WTC11 (cell line): ENCODE results near the gene KRT85. TPM values are rescaled to one million over a fixed set of nuclear protein-coding genes. Genes with fewer than 3 reads are reported as not detected.

Experiments
- ATAC-seq: fragments of 200-7000 bp; cut with Tn5 transposase; 2 replicates; pipeline ENCODE4 v1.10.0; 2021; ENCODE audit warnings: mild to moderate bottlenecking, moderate library complexity
- CTCF ChIA-PET: fragments of 300-600 bp; sonication (Branson Sonifier 250); formaldehyde crosslinking; loops from one replicate; lab custom pipeline; 2021; ENCODE audit warnings: antibody characterized with exemption; lab: Charles Lee
- POLR2A ChIA-PET: fragments of 350-600 bp; sonication (Branson Sonifier 250); formaldehyde crosslinking; loops from one replicate; lab custom pipeline; 2021; ENCODE audit warnings: antibody characterized with exemption; lab: Charles Lee
- DNase-seq: peaks from one replicate; pipeline ENCODE4 v3.0.0; 2021; ENCODE audit warnings: low spot score
- H3K27ac Mint-ChIP-seq: 2 replicates; pipeline ENCODE4 v1.8.0; 2021; ENCODE audit warnings: mixed read lengths
- H3K27me3 Mint-ChIP-seq: 2 replicates; pipeline ENCODE4 v1.8.0; 2021; ENCODE audit warnings: low read depth, mild to moderate bottlenecking, moderate library complexity, mixed read lengths
- H3K36me3 Mint-ChIP-seq: 2 replicates; pipeline ENCODE4 v1.8.0; 2021; ENCODE audit warnings: mixed read lengths
- H3K4me1 Mint-ChIP-seq: 2 replicates; pipeline ENCODE4 v1.8.0; 2022; ENCODE audit warnings: mixed read lengths
- H3K4me3 Mint-ChIP-seq: 2 replicates; pipeline ENCODE4 v1.8.0; 2021; ENCODE audit warnings: mild to moderate bottlenecking, moderate library complexity, mixed read lengths
- H3K9me3 Mint-ChIP-seq: 2 replicates; pipeline ENCODE4 v1.8.0; 2021; ENCODE audit warnings: mixed read lengths
- AR ChIP-seq: fragments of 250-450 bp; sonication (Bioruptor Pico); IDR thresholded peaks from 2 replicates; pipeline ENCODE4 v1.9.0; 2021; ENCODE audit warnings: mild to moderate bottlenecking
- ERG ChIP-seq: fragments of 250-450 bp; sonication (Bioruptor Pico); IDR thresholded peaks from 2 replicates; pipeline ENCODE4 v1.8.0; 2021; ENCODE audit warnings: mild to moderate bottlenecking
- ESRRA ChIP-seq: sonication (generic); formaldehyde crosslinking; IDR thresholded peaks from 2 replicates; pipeline ENCODE4 v1.8.1; 2022; ENCODE audit warnings: mild to moderate bottlenecking, missing genetic modification reagents, borderline replicate concordance
- GABPB1 ChIP-seq: sonication (generic); formaldehyde crosslinking; IDR thresholded peaks from 2 replicates; pipeline ENCODE4 v1.8.1; 2023; ENCODE audit warnings: mild to moderate bottlenecking, missing genetic modification reagents
- GTF2I ChIP-seq: fragments of 250-450 bp; sonication (Bioruptor Pico); conservative IDR thresholded peaks from 2 replicates; pipeline ENCODE4 v1.4.0; 2021; ENCODE audit warnings: mild to moderate bottlenecking
- HMGXB4 ChIP-seq: sonication (generic); formaldehyde crosslinking; IDR thresholded peaks from 2 replicates; pipeline ENCODE4 v1.8.1; 2023; ENCODE audit warnings: mild to moderate bottlenecking, moderate library complexity, missing genetic modification reagents
- IRF2 ChIP-seq: sonication (generic); formaldehyde crosslinking; IDR thresholded peaks from 2 replicates; pipeline ENCODE4 v1.8.0; 2022; ENCODE audit warnings: low read depth, missing genetic modification reagents, borderline replicate concordance
- JAZF1 ChIP-seq: fragments of 250-450 bp; sonication (Bioruptor Pico); IDR thresholded peaks from 2 replicates; pipeline ENCODE4 v1.9.0; 2021; ENCODE audit warnings: moderate library complexity, mild to moderate bottlenecking, inconsistent platforms
- JUN ChIP-seq: sonication (generic); formaldehyde crosslinking; IDR thresholded peaks from 2 replicates; pipeline ENCODE4 v1.8.0; 2023; ENCODE audit warnings: mild to moderate bottlenecking, missing genetic modification reagents
- NFYB ChIP-seq: sonication (generic); formaldehyde crosslinking; conservative IDR thresholded peaks from 2 replicates; pipeline ENCODE4 v1.8.0; 2022; ENCODE audit warnings: low read depth, missing genetic modification reagents
- SMAD3 ChIP-seq: sonication (generic); formaldehyde crosslinking; IDR thresholded peaks from 2 replicates; pipeline ENCODE4 v1.8.0; 2022; ENCODE audit warnings: missing genetic modification reagents, mild to moderate bottlenecking, borderline replicate concordance
- SOX15 ChIP-seq: fragments of 250-450 bp; sonication (Bioruptor Pico); IDR thresholded peaks from 2 replicates; pipeline ENCODE4 v1.9.0; 2021; ENCODE audit warnings: mild to moderate bottlenecking
- TCF7 ChIP-seq: sonication (generic); formaldehyde crosslinking; IDR thresholded peaks from 2 replicates; pipeline ENCODE4 v1.8.0; 2022; ENCODE audit warnings: mild to moderate bottlenecking, low read depth, missing genetic modification reagents, moderate library complexity
- ZMAT4 ChIP-seq: fragments of 250-450 bp; sonication (Bioruptor Pico); IDR thresholded peaks from 2 replicates; pipeline ENCODE4 v1.9.0; 2021; ENCODE audit warnings: mild to moderate bottlenecking
- ZNF121 ChIP-seq: sonication (generic); formaldehyde crosslinking; IDR thresholded peaks from 2 replicates; pipeline ENCODE4 v1.8.0; 2023; ENCODE audit warnings: missing genetic modification reagents
- ZNF219 ChIP-seq: sonication (generic); formaldehyde crosslinking; IDR thresholded peaks from 2 replicates; pipeline ENCODE4 v1.8.0; 2023; ENCODE audit warnings: missing genetic modification reagents, mild to moderate bottlenecking, borderline replicate concordance
- ZNF281 ChIP-seq: sonication (generic); formaldehyde crosslinking; IDR thresholded peaks from 2 replicates; pipeline ENCODE4 v1.8.0; 2023; ENCODE audit warnings: mild to moderate bottlenecking, missing genetic modification reagents
- ZNF416 ChIP-seq: fragments of 250-450 bp; sonication (Bioruptor Pico); IDR thresholded peaks from 2 replicates; pipeline ENCODE4 v1.9.0; 2021; ENCODE audit warnings: mild to moderate bottlenecking, inconsistent platforms
- total RNA-seq: library from RNA; stranded (reverse); gene quantifications from 3 replicates; pipeline ENCODE4 v1.2.3, GENCODE V29; 2021
- TF ChIP-seq, protein P1 (sequence below): sonication (generic); formaldehyde crosslinking; IDR thresholded peaks from 2 replicates; pipeline ENCODE4 v1.8.1; 2023; ENCODE audit warnings: mild to moderate bottlenecking, missing genetic modification reagents
- TF ChIP-seq, protein P2 (sequence below): sonication (generic); formaldehyde crosslinking; IDR thresholded peaks from 2 replicates; pipeline ENCODE4 v1.8.1; 2023; ENCODE audit warnings: mild to moderate bottlenecking, missing genetic modification reagents

KRT85 gene
- total RNA-seq, 1 experiment from 2014 or later, result not detected

GRCh38 chr12:52403561-52403960 is 36.3 kb upstream of the KRT85 start:
- no peaks in the 10 kb centered on the region; the same call in 1 of the 2 replicates for H3K27me3 Mint-ChIP-seq
- H3K4me1 Mint-ChIP-seq, result peaks cover 9% of the 10 kb centered on the region
- peaks cover 6% of the 10 kb centered on the region for H3K9me3 Mint-ChIP-seq
- DNase-seq (no peak), ATAC-seq (no peak)
- peaks cover 3% of the 10 kb centered on the region; the same call in 1 of the 2 replicates for H3K36me3 Mint-ChIP-seq
- ChIA-PET CTCF (interaction anchor here (0.8 to 2.2 kb wide), 14 partner anchors 8 to 577 kb away, joined by 3 to 10 read pairs (median 4); no protein-coding TSS in a partner anchor), POLR2A (no interaction called here)
- no peak overlapping the region for H3K27ac Mint-ChIP-seq
- TF ChIP-seq ZNF121 (no peak), GTF2I (CRISPR knock-in tag) (no peak), SMAD3 (CRISPR knock-in tag) (no peak), HMGXB4 (CRISPR knock-in tag) (no peak), ZNF219 (no peak), ERG (CRISPR knock-in tag) (no peak), ZMAT4 (CRISPR knock-in tag) (no peak), IRF2 (no peak), JUN (CRISPR knock-in tag) (no peak), ZNF281 (CRISPR knock-in tag) (no peak), NFYB (CRISPR knock-in tag) (no peak), ESRRA (CRISPR knock-in tag) (no peak), JAZF1 (CRISPR knock-in tag) (no peak), GABPB1 (CRISPR knock-in tag) (no peak), AR (CRISPR knock-in tag) (no peak), TCF7 (no peak), ZNF416 (CRISPR knock-in tag) (no peak), SOX15 (CRISPR knock-in tag) (no peak)
- TF ChIP-seq, protein P1, sequence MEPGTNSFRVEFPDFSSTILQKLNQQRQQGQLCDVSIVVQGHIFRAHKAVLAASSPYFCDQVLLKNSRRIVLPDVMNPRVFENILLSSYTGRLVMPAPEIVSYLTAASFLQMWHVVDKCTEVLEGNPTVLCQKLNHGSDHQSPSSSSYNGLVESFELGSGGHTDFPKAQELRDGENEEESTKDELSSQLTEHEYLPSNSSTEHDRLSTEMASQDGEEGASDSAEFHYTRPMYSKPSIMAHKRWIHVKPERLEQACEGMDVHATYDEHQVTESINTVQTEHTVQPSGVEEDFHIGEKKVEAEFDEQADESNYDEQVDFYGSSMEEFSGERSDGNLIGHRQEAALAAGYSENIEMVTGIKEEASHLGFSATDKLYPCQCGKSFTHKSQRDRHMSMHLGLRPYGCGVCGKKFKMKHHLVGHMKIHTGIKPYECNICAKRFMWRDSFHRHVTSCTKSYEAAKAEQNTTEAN (CRISPR knock-in tag), result no peak
- TF ChIP-seq, protein P2, sequence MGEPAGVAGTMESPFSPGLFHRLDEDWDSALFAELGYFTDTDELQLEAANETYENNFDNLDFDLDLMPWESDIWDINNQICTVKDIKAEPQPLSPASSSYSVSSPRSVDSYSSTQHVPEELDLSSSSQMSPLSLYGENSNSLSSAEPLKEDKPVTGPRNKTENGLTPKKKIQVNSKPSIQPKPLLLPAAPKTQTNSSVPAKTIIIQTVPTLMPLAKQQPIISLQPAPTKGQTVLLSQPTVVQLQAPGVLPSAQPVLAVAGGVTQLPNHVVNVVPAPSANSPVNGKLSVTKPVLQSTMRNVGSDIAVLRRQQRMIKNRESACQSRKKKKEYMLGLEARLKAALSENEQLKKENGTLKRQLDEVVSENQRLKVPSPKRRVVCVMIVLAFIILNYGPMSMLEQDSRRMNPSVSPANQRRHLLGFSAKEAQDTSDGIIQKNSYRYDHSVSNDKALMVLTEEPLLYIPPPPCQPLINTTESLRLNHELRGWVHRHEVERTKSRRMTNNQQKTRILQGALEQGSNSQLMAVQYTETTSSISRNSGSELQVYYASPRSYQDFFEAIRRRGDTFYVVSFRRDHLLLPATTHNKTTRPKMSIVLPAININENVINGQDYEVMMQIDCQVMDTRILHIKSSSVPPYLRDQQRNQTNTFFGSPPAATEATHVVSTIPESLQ (CRISPR knock-in tag), result no peak
- H3K4me3 Mint-ChIP-seq, result no peak overlapping the region
